Kidney tubule cell (primary cell): ENCODE results near the gene TRIM54.
A peak's percentile ranks its signal among the peaks of the same experiment; 100 is the strongest.

ENCODE experiments used
- DNase-seq: peaks from one replicate; pipeline ENCODE4 v3.0.0-alpha.2; 2018; ENCODE audit warnings: low spot score

Gene TRIM54

DNA sequence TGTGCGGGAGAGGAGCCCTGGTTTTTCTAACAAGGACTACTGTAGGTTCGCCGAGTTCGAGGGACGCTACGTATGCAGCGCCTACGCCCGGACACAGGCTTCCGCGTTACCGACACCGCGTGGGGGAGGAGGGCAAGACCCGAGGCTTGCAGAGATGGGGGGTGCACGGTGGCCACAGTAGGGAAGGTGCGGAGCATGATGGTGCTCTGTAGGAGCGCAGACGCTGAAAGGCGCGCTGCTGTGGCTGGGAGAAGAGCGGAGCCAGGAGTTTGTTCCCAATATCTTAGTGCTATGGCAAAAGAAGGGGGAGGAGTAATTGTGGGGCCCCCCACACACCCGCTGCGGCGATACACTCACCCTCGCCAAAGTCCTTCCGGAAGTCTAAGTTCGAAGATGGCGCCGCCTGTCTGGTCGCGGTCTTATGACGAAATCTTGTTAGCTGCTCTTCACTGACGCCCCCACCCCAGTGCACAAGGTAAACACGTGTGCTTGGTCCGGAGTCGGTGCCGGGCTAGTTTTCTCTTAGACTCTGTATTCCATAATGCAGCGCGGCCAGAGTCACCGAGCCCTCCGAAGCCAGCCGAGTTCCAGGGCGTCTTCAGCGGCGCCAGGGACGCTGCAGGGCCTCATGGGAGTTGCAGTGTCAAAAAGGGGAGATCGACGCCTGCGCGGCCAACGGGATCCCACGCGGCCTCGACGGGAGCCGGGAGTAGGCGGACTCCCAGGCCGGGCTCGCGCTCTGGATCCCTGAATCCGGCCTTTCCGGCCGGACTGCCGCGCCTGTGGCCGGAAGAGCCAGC, 74.4 kb downstream of the TRIM54 start, which contains the start of gene GTF3C2:
Gene GTF3C2 (minus strand): TSS at position 383 of the 800 bp plus-strand sequence. CDS start 13,210 bp downstream, outside the sequence.
- DNase-seq, result peak; percentile 98
